Gastroesophageal sphincter (tissue), 3 donors: ENCODE measurements around the gene TRAPPC3.
"Not testable (repeated sequence)": the region's sequence is repeated elsewhere in the genome, so short reads cannot be mapped to it uniquely, and the experiment has no call there.

Experiments used
- EP300 ChIP-seq: sonication (generic); formaldehyde crosslinking; IDR thresholded peaks from one replicate; pipeline ENCODE4 v1.6.1; 2017; ENCODE audit warnings: antibody characterized with exemption, mild to moderate bottlenecking
- POLR2A ChIP-seq, 2 donors: fragments of 450-650 bp; IDR thresholded peaks; one replicate each; pipeline ENCODE4 v1.6.1; 2017; ENCODE audit warnings: antibody characterized with exemption in 2 of 2, mild to moderate bottlenecking in 2 of 2, moderate library complexity in 1 of 2
- POLR2AphosphoS5 ChIP-seq: sonication (generic); formaldehyde crosslinking; IDR thresholded peaks from one replicate; pipeline ENCODE4 v1.6.1; 2017; ENCODE audit warnings: antibody characterized with exemption
- TF ChIP-seq, protein P1 (sequence below), 4 experiments: fragments of 200-600 bp in 2 of 4; fragments of 450-650 bp in 2 of 4; sonication (generic) in 1 of 4; IDR thresholded peaks; one replicate each; pipeline ENCODE4 v1.5.1; 2017 to 2019; ENCODE audit warnings: antibody characterized with exemption in 4 of 4, mild to moderate bottlenecking in 2 of 4, moderate library complexity in 2 of 4

DNA sequence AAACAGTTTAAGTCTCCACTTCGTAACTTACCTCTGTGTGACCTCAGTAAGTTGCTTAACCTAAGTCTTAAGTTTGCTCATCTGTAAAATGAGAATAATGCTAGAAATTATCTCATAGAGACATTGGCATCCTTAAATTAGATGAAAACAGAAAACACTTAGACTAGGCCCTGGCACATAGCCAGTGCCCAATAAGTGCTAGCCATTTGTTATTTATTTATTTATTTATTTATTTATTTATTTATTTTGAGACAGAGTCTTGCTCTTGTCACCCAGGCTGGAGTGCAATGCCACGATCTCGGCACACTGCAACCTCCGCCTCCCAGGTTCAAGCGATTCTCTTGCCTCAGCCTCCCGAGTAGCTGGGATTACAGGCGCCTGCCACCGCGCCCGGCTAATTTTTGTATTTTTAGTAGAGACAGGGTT lies 9.6 kb upstream of the TRAPPC3 start:
- TF ChIP-seq, protein P1, sequence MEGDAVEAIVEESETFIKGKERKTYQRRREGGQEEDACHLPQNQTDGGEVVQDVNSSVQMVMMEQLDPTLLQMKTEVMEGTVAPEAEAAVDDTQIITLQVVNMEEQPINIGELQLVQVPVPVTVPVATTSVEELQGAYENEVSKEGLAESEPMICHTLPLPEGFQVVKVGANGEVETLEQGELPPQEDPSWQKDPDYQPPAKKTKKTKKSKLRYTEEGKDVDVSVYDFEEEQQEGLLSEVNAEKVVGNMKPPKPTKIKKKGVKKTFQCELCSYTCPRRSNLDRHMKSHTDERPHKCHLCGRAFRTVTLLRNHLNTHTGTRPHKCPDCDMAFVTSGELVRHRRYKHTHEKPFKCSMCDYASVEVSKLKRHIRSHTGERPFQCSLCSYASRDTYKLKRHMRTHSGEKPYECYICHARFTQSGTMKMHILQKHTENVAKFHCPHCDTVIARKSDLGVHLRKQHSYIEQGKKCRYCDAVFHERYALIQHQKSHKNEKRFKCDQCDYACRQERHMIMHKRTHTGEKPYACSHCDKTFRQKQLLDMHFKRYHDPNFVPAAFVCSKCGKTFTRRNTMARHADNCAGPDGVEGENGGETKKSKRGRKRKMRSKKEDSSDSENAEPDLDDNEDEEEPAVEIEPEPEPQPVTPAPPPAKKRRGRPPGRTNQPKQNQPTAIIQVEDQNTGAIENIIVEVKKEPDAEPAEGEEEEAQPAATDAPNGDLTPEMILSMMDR (IDR thresholded peaks at IDR 0.05): not testable (repeated sequence)
- not testable (repeated sequence) for TF ChIP-seq POLR2A (IDR thresholded peaks at IDR 0.05); EP300; POLR2AphosphoS5
